NOMO-1 (cell line): ENCODE data around the gene OR6C2.
"Not testable (repeated sequence)": the region's sequence is repeated elsewhere in the genome, so short reads cannot be mapped to it uniquely, and the experiment has no call there.

Experiments
- DNase-seq, 2 experiments: peaks; one replicate each; lab custom pipeline; 2025; ENCODE audit not compliant: unreplicated experiment in 2 of 2; lab: John Stamatoyannopoulos, UW

OR6C2 gene

DNA sequence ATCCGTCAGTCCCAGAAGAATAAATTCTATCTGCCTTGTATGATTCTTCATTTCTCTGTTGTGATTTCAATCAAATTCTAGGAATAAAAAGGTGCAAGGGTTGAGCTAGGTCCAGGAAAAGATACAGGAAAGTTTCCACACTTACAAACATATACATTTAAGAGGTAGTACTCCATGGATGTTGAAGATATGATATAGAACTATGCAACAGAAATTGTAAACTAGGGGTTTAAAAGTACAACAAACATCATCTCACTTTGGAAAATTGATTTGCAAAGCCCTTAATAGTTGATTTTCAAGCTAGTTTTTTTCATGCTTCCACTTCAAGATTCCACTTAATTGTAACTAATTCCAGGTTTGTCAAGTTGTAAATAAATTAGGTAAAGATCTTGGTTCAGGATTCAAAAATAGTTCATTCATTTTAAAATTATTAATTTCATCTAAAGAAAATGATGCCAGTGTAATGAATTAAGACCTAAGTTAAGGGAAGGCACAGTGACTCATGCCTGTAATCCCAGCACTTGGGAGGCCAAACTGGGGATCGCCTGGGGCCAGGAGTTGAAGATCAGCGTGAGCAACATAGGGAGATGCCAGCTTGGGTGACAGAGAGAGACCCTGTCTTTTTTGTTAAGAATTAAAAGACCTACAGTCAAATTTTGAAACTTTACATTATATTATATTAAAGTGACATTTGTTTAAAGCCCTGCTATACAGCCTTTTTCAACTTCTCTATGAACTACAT is 26.4 kb downstream of the OR6C2 start, which contains the start of gene OR6C70:
TSS of gene OR6C70 (minus strand) at position 51 of the 742 bp plus-strand sequence. CDS start at position 51, 0 bp downstream.
- no peak for DNase-seq

GRCh38 chr12:55472264-55472663 is 28.4 kb downstream of the OR6C2 start:
- DNase-seq, result no peak

DNA sequence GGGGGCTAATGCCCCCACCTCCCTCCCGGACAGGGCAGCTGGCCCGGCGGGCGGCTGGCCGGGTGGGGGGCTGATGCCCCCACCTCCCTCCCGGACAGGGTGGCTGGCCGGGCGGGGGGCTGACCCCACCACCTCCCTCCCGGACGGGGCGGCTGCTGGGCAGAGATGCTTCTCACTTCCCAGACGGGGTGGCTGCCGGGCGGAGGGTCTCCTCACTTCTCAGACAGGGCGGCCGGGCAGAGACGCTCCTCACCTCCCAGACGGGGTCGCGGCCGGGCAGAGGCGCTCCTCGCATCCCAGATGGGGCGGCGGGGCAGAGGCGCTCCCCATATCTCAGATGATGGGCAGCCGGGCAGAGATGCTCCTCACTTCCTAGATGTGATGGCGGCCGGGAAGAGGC is 35.3 kb downstream of the OR6C2 start:
- DNase-seq, result not testable (repeated sequence)

- DNase-seq, result not testable (repeated sequence)
These were observed 40.4 kb downstream of the OR6C2 start for GRCh38 chr12:55484284-55484683.

DNA sequence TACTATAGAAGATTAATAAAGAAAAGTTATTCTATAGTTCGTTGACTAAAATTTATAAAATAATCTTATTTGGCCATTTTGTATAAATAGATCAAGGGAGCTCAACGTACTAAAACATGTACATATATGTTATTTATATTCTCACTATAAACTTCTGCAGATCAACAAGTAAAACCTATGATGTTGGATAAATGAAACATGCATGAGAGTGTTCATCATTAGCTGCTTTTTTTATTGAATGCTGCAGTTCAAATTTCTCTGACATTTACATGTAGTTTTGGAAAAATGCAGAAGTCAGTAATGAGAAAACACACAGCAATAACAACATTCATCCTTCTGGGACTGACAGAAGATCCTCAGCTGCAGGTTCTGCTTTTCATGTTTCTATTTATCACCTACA is 48.2 kb downstream of the OR6C2 start, which contains the start of gene OR6C68:
TSS of gene OR6C68 (plus strand) at position 301 of the 400 bp plus-strand sequence. CDS start at position 301, 0 bp downstream.
- DNase-seq, result peak in 1 of 2 experiments; percentile 21

- no peak for DNase-seq
These were observed 51.6 kb downstream of the OR6C2 start for GRCh38 chr12:55495490-55495889.

- no peak for DNase-seq
These were observed 55.4 kb downstream of the OR6C2 start for GRCh38 chr12:55499231-55499630.

- DNase-seq, result no peak
These were observed 56.0 kb downstream of the OR6C2 start for GRCh38 chr12:55499810-55500252.

DNA sequence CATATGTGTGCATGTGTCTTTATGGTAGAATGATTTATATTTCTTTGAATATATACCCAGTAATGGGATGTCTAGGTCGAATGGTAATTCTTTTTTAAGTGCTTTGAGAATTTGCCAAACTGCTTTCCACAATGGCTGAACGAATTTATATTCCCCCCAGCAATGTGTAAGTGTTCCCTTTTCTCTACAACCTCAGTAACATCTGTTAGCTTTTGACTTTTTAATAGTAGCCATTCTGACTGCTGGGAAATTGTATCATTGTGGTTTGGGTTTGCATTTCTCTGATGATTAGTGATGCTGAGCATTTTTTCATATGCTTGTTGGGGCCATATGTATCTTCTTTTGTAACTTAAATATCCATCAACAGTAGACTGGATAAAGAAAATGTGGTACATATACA is 57.7 kb downstream of the OR6C2 start:
- DNase-seq, result no peak
